HCT116 (cell line): Measurements from ENCODE around the gene APCDD1L. TPM values are rescaled to one million over a fixed set of nuclear protein-coding genes. Genes with fewer than 3 reads are reported as not detected.

Experiments
- ATAC-seq: fragments of 200-7000 bp; cut with Tn5 transposase; 2 replicates; pipeline ENCODE4 v1.9.1; 2020; ENCODE audit warnings: mild to moderate bottlenecking, moderate library complexity
- BruUV-seq: library from RNA; stranded (reverse); fragments of 400-500 nt; replicated peaks from 2 replicates; lab custom pipeline; 2021; lab: Mats Ljungman, UMichigan
- CTCF ChIA-PET: fragments of 300-600 bp; sonication (Branson Sonifier 250); formaldehyde crosslinking; loops from one replicate; lab custom pipeline; 2021; ENCODE audit warnings: antibody characterized with exemption; lab: Charles Lee
- POLR2A ChIA-PET: fragments of 300-600, 350-600 bp; sonication (Branson Sonifier 250); formaldehyde crosslinking; loops from one replicate; lab custom pipeline; 2021; ENCODE audit warnings: antibody characterized with exemption; lab: Charles Lee
- RAD21 ChIA-PET, 2 experiments: fragments of 300-600 bp; sonication (Branson Sonifier 250); formaldehyde crosslinking; loops; one replicate each; lab custom pipeline; 2023; ENCODE audit warnings: low total read pairs in 2 of 2; ENCODE audit not compliant: uncharacterized antibody in 2 of 2, unreplicated experiment in 2 of 2, low non-redundant PET in 1 of 2; lab: Charles Lee
- DNase-seq: peaks from one replicate; pipeline ENCODE4 v3.0.0-alpha.2; 2010; ENCODE audit warnings: low read depth, low spot score
- H2AFZ ChIP-seq: fragments of 200-600 bp; shearing (Covaris generic), sonication (generic); 2 replicates; pipeline ENCODE4 v1.6.1; 2017; ENCODE audit warnings: low read depth, mixed run types, mixed read lengths, antibody characterized with exemption, low read length; ENCODE audit not compliant: poor library complexity, severe bottlenecking
- H3K27ac ChIP-seq: 2 replicates; pipeline ENCODE4 v1.5.1; 2012; ENCODE audit warnings: low read depth, low read length
- H3K27me3 ChIP-seq: fragments of 200-600 bp; sonication (generic); 2 replicates; pipeline ENCODE4 v1.6.1; 2016; ENCODE audit warnings: mixed run types, low read length, mixed read lengths; ENCODE audit not compliant: insufficient read depth
- H3K36me3 ChIP-seq, 2 experiments: fragments of 200-500 bp in 1 of 2; fragments of 200-600 bp in 1 of 2; sonication (Bioruptor generic) in 1 of 2; sonication (generic) in 1 of 2; 2 replicates each; pipeline versions ENCODE4 v1.5.1 to v1.6.1; 2014 to 2016; ENCODE audit warnings: low read length in 2 of 2, inconsistent platforms in 1 of 2, mixed read lengths in 1 of 2, mixed run types in 1 of 2; ENCODE audit not compliant: insufficient read depth in 2 of 2, control insufficient read depth in 1 of 2
- H3K4me1 ChIP-seq, 2 experiments: fragments of 200-600 bp in 1 of 2; sonication (generic) in 1 of 2; 2 replicates each; pipeline versions ENCODE4 v1.5.1 to v1.6.1; 2012 to 2017; ENCODE audit warnings: low read length in 2 of 2, inconsistent platforms in 1 of 2, mild to moderate bottlenecking in 1 of 2, mixed read lengths in 1 of 2, mixed run types in 1 of 2, moderate library complexity in 1 of 2; ENCODE audit not compliant: insufficient read depth in 2 of 2, control insufficient read depth in 1 of 2
- H3K4me2 ChIP-seq: fragments of 200-600 bp; sonication (generic); 2 replicates; pipeline ENCODE4 v1.6.1; 2017; ENCODE audit warnings: mixed run types, low read length, mixed read lengths
- H3K4me3 ChIP-seq, 2 experiments: fragments of 200-600 bp in 1 of 2; sonication (generic) in 1 of 2; replicated peaks in 1 of 2; 2 replicates each; pipeline ENCODE4 v1.5.1; 2011 to 2016; ENCODE audit warnings: low read length in 2 of 2, control low read depth in 1 of 2, low read depth in 1 of 2, mild to moderate bottlenecking in 1 of 2, mixed read lengths in 1 of 2, mixed run types in 1 of 2
- H3K79me2 ChIP-seq: fragments of 200-600 bp; sonication (generic); 2 replicates; pipeline ENCODE4 v1.6.1; 2017; ENCODE audit warnings: mild to moderate bottlenecking, mixed run types, low read length, moderate library complexity, mixed read lengths; ENCODE audit not compliant: insufficient read depth
- H3K9ac ChIP-seq: fragments of 200-600 bp; sonication (generic); 2 replicates; pipeline ENCODE4 v1.6.1; 2016; ENCODE audit warnings: low read length, mixed read lengths
- H3K9me2 ChIP-seq: fragments of 200-600 bp; sonication (generic), shearing (Covaris generic); 2 replicates; pipeline ENCODE4 v1.6.1; 2017; ENCODE audit warnings: mixed run types, mild to moderate bottlenecking, moderate library complexity; ENCODE audit not compliant: insufficient read depth
- H3K9me3 ChIP-seq, 2 experiments: fragments of 200-500 bp in 1 of 2; fragments of 200-600 bp in 1 of 2; sonication (Bioruptor generic) in 1 of 2; sonication (generic) in 1 of 2; 2 replicates each; pipeline ENCODE4 v1.6.1; 2014 to 2017; ENCODE audit warnings: low read length in 2 of 2, mixed read lengths in 2 of 2, inconsistent platforms in 1 of 2, low read depth in 1 of 2, mild to moderate bottlenecking in 1 of 2, mixed run types in 1 of 2, moderate library complexity in 1 of 2; ENCODE audit not compliant: control insufficient read depth in 1 of 2, insufficient read depth in 1 of 2
- H4K20me1 ChIP-seq: fragments of 200-600 bp; sonication (generic), shearing (Covaris generic); 2 replicates; pipeline ENCODE4 v1.6.1; 2017; ENCODE audit warnings: mixed run types, mild to moderate bottlenecking, moderate library complexity; ENCODE audit not compliant: insufficient read depth
- ATF3 ChIP-seq: IDR thresholded peaks from 2 replicates; pipeline ENCODE4 v1.6.1; 2012
- EZH2 ChIP-seq: fragments of 200-600 bp; sonication (generic); IDR thresholded peaks from 2 replicates; pipeline ENCODE4 v1.6.1; 2017; ENCODE audit warnings: antibody characterized with exemption, mixed run types
- EZH2phosphoT487 ChIP-seq: fragments of 200-600 bp; IDR thresholded peaks from 2 replicates; pipeline ENCODE4 v1.6.1; 2018; ENCODE audit warnings: antibody characterized with exemption, borderline replicate concordance
- POLR2A ChIP-seq: IDR thresholded peaks from 2 replicates; pipeline ENCODE4 v1.7.0; 2011; ENCODE audit warnings: borderline replicate concordance; ENCODE audit not compliant: insufficient read depth, insufficient read length; ENCODE audit errors: extremely low read depth
- SIN3A ChIP-seq: IDR thresholded peaks from 2 replicates; pipeline ENCODE4 v1.6.1; 2012; ENCODE audit warnings: low read depth
- SP1 ChIP-seq: IDR thresholded peaks from 2 replicates; pipeline ENCODE4 v1.6.1; 2012; ENCODE audit warnings: low read depth
- TCF7L2 ChIP-seq: IDR thresholded peaks from 2 replicates; pipeline ENCODE4 v1.7.0; 2011; ENCODE audit warnings: borderline replicate concordance, inconsistent platforms; ENCODE audit not compliant: insufficient read depth, insufficient read length; ENCODE audit errors: extremely low read depth
- ZBTB33 ChIP-seq: IDR thresholded peaks from 2 replicates; pipeline ENCODE4 v1.6.1; 2011; ENCODE audit warnings: mild to moderate bottlenecking, low read length, moderate library complexity; ENCODE audit not compliant: insufficient replicate concordance; ENCODE audit errors: extremely low read depth
- ZNF274 ChIP-seq: fragments of 200-500 bp; sonication (Bioruptor generic); IDR thresholded peaks from 2 replicates; pipeline ENCODE4 v1.6.1; 2014; ENCODE audit warnings: mild to moderate bottlenecking, low read depth, low read length, inconsistent platforms
- intact Hi-C: fragments of 100-400 bp; cut with micrococcal nuclease; formaldehyde crosslinking; loops from 2 replicates; pipeline ENCODE4 v1.10.0; 2022
- total RNA-seq: library from RNA; stranded (reverse); gene quantifications from one replicate; pipeline ENCODE4 v1.2.1, GENCODE V29; 2021; ENCODE audit not compliant: unreplicated experiment
- TF ChIP-seq, protein P1 (sequence below), 3 experiments: fragments of 200-600 bp in 1 of 3; sonication (generic) in 1 of 3; IDR thresholded peaks in 2 of 3; conservative IDR thresholded peaks in 1 of 3; 2 replicates each; pipeline ENCODE4 v1.5.1; 2012 to 2017; ENCODE audit warnings: low read depth in 2 of 3, low read length in 2 of 3, antibody characterized with exemption in 1 of 3, borderline replicate concordance in 1 of 3, control low read depth in 1 of 3, mild to moderate bottlenecking in 1 of 3, mixed read lengths in 1 of 3, mixed run types in 1 of 3, moderate library complexity in 1 of 3; ENCODE audit not compliant: insufficient read depth in 1 of 3
- TF ChIP-seq, protein P2 (sequence below): IDR thresholded peaks from 2 replicates; pipeline ENCODE4 v1.6.1; 2012
- TF ChIP-seq, protein P3 (sequence below): IDR thresholded peaks from 2 replicates; pipeline ENCODE4 v1.6.1; 2012; ENCODE audit warnings: low read depth

Gene APCDD1L
- total RNA-seq, 1 experiment from 2014 or later: not detected

DNA sequence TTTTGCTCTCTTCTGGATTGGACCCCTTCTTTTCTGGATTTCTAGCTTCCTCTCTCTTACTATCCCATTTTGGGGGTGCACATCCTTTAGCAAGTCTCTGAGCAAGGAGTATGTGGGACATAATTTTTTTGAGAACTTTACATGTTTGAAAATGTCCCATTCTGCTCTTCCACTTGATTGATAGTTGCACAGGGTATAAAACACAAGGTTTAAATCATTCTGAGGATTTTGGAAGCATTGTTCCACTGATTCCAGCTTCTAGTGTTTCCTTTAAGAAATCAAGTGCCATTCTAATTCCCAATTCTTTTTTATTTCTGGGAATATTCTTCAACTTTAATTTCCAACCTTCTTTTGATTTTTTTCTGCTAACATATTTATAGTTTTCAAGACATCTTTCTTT, 60.7 kb downstream of the APCDD1L start:
- BruUV-seq: no TSS peak
- no peaks in the 10 kb centered on the region for H3K4me1 ChIP-seq
- H3K9me3 ChIP-seq: no peaks in the 10 kb centered on the region; a peak in 1 of 4 replicates
- no peak overlapping the region for H3K27ac ChIP-seq
- H3K9me2 ChIP-seq: no peaks in the 10 kb centered on the region
- RAD21 ChIA-PET: no interaction called here
- ATAC-seq (no peak), DNase-seq (no peak)
- TF ChIP-seq SP1 (no peak), EZH2phosphoT487 (no peak), EZH2 (no peak), ATF3 (no peak)
- TF ChIP-seq, protein P1, sequence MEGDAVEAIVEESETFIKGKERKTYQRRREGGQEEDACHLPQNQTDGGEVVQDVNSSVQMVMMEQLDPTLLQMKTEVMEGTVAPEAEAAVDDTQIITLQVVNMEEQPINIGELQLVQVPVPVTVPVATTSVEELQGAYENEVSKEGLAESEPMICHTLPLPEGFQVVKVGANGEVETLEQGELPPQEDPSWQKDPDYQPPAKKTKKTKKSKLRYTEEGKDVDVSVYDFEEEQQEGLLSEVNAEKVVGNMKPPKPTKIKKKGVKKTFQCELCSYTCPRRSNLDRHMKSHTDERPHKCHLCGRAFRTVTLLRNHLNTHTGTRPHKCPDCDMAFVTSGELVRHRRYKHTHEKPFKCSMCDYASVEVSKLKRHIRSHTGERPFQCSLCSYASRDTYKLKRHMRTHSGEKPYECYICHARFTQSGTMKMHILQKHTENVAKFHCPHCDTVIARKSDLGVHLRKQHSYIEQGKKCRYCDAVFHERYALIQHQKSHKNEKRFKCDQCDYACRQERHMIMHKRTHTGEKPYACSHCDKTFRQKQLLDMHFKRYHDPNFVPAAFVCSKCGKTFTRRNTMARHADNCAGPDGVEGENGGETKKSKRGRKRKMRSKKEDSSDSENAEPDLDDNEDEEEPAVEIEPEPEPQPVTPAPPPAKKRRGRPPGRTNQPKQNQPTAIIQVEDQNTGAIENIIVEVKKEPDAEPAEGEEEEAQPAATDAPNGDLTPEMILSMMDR (IDR thresholded peaks at IDR 0.05 in 2 of 3, conservative IDR thresholded peaks at IDR 0.05 in 1 of 3; ENCODE audit: borderline replicate concordance in 1 of 3, insufficient read depth in 1 of 3, low read depth in 2 of 3, low read length in 2 of 3): no peak
- TF ChIP-seq, protein P2, sequence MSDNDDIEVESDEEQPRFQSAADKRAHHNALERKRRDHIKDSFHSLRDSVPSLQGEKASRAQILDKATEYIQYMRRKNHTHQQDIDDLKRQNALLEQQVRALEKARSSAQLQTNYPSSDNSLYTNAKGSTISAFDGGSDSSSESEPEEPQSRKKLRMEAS: no peak
- intact Hi-C loops: no loop called here
- H3K36me3 ChIP-seq: peaks cover 0 to 7% of the 10 kb centered on the region in 2 experiments; a peak in 1 of 4 replicates
- H3K4me2 ChIP-seq: no peak overlapping the region
- no peak overlapping the region for H2AFZ ChIP-seq
- no peak overlapping the region for H3K9ac ChIP-seq
- H3K4me3 ChIP-seq: no peak overlapping the region
- POLR2A ChIA-PET: no interaction called here
- no peaks in the 10 kb centered on the region for H3K79me2 ChIP-seq
- H4K20me1 ChIP-seq: no peaks in the 10 kb centered on the region
- no peaks in the 10 kb centered on the region for H3K27me3 ChIP-seq
- CTCF ChIA-PET: no interaction called here

DNA sequence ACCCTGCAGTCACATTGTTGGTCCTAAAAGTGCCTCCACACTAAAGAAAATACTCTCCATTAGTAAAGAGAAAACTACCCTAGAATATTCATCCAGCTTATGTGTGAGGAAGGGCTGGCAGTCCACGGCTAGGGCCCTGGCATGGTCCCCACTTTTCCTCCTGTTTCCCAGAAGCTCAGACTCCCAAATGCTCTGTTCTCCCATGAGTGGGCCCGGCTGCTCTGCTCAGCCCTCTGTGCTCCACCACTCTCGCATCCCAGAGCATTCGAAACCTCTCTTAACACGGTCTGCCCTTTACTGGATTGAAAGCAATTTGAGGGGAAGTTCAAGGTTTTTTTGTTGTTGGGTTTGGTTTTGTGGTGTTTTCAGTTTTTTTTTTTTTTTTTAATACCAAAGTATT, 61.8 kb downstream of the APCDD1L start:
- intact Hi-C loops: no loop called here
- H3K36me3 ChIP-seq: peaks cover 3 to 7% of the 10 kb centered on the region in 2 experiments; a peak in 3 of 4 replicates
- ChIA-PET RAD21 (no interaction called here), CTCF (no interaction called here), POLR2A (no interaction called here)
- no peak overlapping the region for H2AFZ ChIP-seq
- no peaks in the 10 kb centered on the region; a peak in 1 of 4 replicates for H3K9me3 ChIP-seq
- H3K9me2 ChIP-seq: no peaks in the 10 kb centered on the region
- no peak overlapping the region for H3K27ac ChIP-seq
- no peaks in the 10 kb centered on the region for H3K79me2 ChIP-seq
- no peaks in the 10 kb centered on the region for H3K27me3 ChIP-seq
- H4K20me1 ChIP-seq: no peaks in the 10 kb centered on the region
- BruUV-seq: no TSS peak
- no peak overlapping the region for H3K9ac ChIP-seq
- no peak overlapping the region for H3K4me3 ChIP-seq
- no peak for ATAC-seq
- no peak for DNase-seq
- no peak overlapping the region for H3K4me2 ChIP-seq
- H3K4me1 ChIP-seq: no peaks in the 10 kb centered on the region
- TF ChIP-seq ZNF274: no peak
- no peak for TF ChIP-seq TCF7L2
- TF ChIP-seq ZBTB33: no peak
- TF ChIP-seq POLR2A: no peak
- TF ChIP-seq, protein P3, sequence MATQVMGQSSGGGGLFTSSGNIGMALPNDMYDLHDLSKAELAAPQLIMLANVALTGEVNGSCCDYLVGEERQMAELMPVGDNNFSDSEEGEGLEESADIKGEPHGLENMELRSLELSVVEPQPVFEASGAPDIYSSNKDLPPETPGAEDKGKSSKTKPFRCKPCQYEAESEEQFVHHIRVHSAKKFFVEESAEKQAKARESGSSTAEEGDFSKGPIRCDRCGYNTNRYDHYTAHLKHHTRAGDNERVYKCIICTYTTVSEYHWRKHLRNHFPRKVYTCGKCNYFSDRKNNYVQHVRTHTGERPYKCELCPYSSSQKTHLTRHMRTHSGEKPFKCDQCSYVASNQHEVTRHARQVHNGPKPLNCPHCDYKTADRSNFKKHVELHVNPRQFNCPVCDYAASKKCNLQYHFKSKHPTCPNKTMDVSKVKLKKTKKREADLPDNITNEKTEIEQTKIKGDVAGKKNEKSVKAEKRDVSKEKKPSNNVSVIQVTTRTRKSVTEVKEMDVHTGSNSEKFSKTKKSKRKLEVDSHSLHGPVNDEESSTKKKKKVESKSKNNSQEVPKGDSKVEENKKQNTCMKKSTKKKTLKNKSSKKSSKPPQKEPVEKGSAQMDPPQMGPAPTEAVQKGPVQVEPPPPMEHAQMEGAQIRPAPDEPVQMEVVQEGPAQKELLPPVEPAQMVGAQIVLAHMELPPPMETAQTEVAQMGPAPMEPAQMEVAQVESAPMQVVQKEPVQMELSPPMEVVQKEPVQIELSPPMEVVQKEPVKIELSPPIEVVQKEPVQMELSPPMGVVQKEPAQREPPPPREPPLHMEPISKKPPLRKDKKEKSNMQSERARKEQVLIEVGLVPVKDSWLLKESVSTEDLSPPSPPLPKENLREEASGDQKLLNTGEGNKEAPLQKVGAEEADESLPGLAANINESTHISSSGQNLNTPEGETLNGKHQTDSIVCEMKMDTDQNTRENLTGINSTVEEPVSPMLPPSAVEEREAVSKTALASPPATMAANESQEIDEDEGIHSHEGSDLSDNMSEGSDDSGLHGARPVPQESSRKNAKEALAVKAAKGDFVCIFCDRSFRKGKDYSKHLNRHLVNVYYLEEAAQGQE: no peak
- TF ChIP-seq SIN3A: no peak
